Stimulated activated CD8-positive, alpha-beta memory T cell treated with anti-CD3 and anti-CD28 coated beads, Interleukin-7, amount 100 ng/mL, for 1 hour (primary cell): Measurements from ENCODE around the gene MYT1.

Experiments
- DNase-seq, 2 donors: peaks; one replicate each; pipeline ENCODE4 v3.0.0-alpha.2; 2020; ENCODE audit warnings: low read depth in 2 of 2

The MYT1 gene

GRCh38 chr20:64153861-64154589 is 10.2 kb upstream of the MYT1 start:
- DNase-seq = no peak

GRCh38 chr20:64154590-64155257 is 9.5 kb upstream of the MYT1 start:
- DNase-seq = no peak

GRCh38 chr20:64155258-64156135 is 8.8 kb upstream of the MYT1 start:
- DNase-seq = no peak

- no peak for DNase-seq
Observed at GRCh38 chr20:64156136-64156885, 7.9 kb upstream of the MYT1 start.

GRCh38 chr20:64156886-64157875 is 7.1 kb upstream of the MYT1 start:
- no peak for DNase-seq

- DNase-seq = no peak
Observed at GRCh38 chr20:64157878-64158277, 6.4 kb upstream of the MYT1 start.

GRCh38 chr20:64158346-64159285 is 5.6 kb upstream of the MYT1 start:
- no peak for DNase-seq

- no peak for DNase-seq
Observed at GRCh38 chr20:64159286-64159680, 5.0 kb upstream of the MYT1 start.

GRCh38 chr20:64159711-64160110 is 4.5 kb upstream of the MYT1 start:
- no peak for DNase-seq

GRCh38 chr20:64160118-64160517 is 4.1 kb upstream of the MYT1 start:
- no peak for DNase-seq

- no peak for DNase-seq
Observed at GRCh38 chr20:64160526-64161355, 3.5 kb upstream of the MYT1 start.

GRCh38 chr20:64161356-64162238 is 2.7 kb upstream of the MYT1 start:
- no peak for DNase-seq

- DNase-seq = no peak
Observed at GRCh38 chr20:64162239-64162910, 1.9 kb upstream of the MYT1 start.

- DNase-seq = no peak
Observed at GRCh38 chr20:64163776-64164122, 503 bp upstream of the MYT1 start.

GRCh38 chr20:64165866-64166600 is 1.8 kb downstream of the MYT1 start:
- DNase-seq = no peak
